SK-N-SH treated with all-trans-retinoic acid at 6 μM for 48 hours (cell line): ENCODE measurements around the gene TM4SF5.

Source experiments
- BACH2 ChIP-seq: fragments of 250-450 bp; sonication (Bioruptor Pico); IDR thresholded peaks from 2 replicates; pipeline ENCODE4 v1.9.0; 2021; ENCODE audit warnings: mild to moderate bottlenecking, borderline replicate concordance
- ESRRG ChIP-seq: fragments of 250-450 bp; sonication (Bioruptor Pico); IDR thresholded peaks from 2 replicates; pipeline ENCODE4 v1.6.1; 2021; ENCODE audit warnings: mild to moderate bottlenecking
- OSR1 ChIP-seq: fragments of 250-450 bp; sonication (Bioruptor Pico); IDR thresholded peaks from 2 replicates; pipeline ENCODE4 v1.8.0; 2022; ENCODE audit warnings: moderate library complexity, mild to moderate bottlenecking, inconsistent platforms
- SNAI2 ChIP-seq: fragments of 250-450 bp; sonication (Bioruptor Pico); IDR thresholded peaks from 2 replicates; pipeline ENCODE4 v1.5.0; 2020; ENCODE audit warnings: mild to moderate bottlenecking, moderate library complexity
- TOX ChIP-seq: fragments of 250-450 bp; sonication (Bioruptor Pico); IDR thresholded peaks from 2 replicates; pipeline ENCODE4 v1.8.0; 2021; ENCODE audit warnings: mild to moderate bottlenecking, moderate library complexity, borderline replicate concordance
- ZFP30 ChIP-seq: fragments of 450-650 bp; formaldehyde crosslinking; IDR thresholded peaks from 2 replicates; pipeline ENCODE4 v1.5.0; 2022; ENCODE audit warnings: mild to moderate bottlenecking, moderate library complexity
- ZNF565 ChIP-seq: fragments of 450-650 bp; formaldehyde crosslinking; conservative IDR thresholded peaks from 2 replicates; pipeline ENCODE4 v1.5.0; 2020; ENCODE audit warnings: low read depth, mild to moderate bottlenecking, moderate library complexity
- ZNF70 ChIP-seq: fragments of 450-650 bp; formaldehyde crosslinking; IDR thresholded peaks from 2 replicates; pipeline ENCODE4 v1.5.0; 2020; ENCODE audit warnings: mild to moderate bottlenecking, moderate library complexity
- TF ChIP-seq, protein P1 (sequence below): fragments of 250-450 bp; sonication (Bioruptor Pico); IDR thresholded peaks from 2 replicates; pipeline ENCODE4 v1.8.0; 2020; ENCODE audit warnings: mild to moderate bottlenecking, moderate library complexity, borderline replicate concordance
- TF ChIP-seq, protein P2 (sequence below): fragments of 250-450 bp; sonication (Bioruptor Pico); IDR thresholded peaks from 2 replicates; pipeline ENCODE4 v1.8.0; 2021; ENCODE audit warnings: low read depth, mild to moderate bottlenecking, moderate library complexity, borderline replicate concordance
- TF ChIP-seq, protein P3 (sequence below): fragments of 250-450 bp; sonication (Bioruptor Pico); IDR thresholded peaks from 2 replicates; pipeline ENCODE4 v1.5.0; 2020; ENCODE audit warnings: mild to moderate bottlenecking, moderate library complexity
- TF ChIP-seq, protein P4 (sequence below): fragments of 250-450 bp; sonication (Bioruptor Pico); IDR thresholded peaks from 2 replicates; pipeline ENCODE4 v1.5.1; 2021; ENCODE audit warnings: mild to moderate bottlenecking, moderate library complexity

DNA sequence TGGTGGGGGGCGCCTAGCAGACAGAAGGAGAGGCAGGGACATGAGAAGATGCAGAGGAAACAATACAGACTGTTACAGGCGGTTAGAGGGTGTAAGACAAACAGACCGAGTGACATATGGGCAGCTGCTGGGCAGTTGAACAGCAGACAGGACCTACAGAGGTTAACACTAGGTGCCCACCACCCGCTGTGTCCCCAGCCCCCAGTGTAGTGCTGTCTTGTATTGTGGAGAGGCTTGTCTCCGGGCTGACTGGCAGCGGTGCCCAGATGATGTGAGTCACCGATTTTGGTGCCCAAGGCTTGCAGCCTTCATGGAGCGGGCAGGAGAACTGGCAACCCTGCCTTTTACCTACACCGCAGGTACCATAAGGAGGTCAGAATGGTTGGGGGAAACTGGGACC is 29.6 kb upstream of the TM4SF5 start:
- TF ChIP-seq, protein P1, sequence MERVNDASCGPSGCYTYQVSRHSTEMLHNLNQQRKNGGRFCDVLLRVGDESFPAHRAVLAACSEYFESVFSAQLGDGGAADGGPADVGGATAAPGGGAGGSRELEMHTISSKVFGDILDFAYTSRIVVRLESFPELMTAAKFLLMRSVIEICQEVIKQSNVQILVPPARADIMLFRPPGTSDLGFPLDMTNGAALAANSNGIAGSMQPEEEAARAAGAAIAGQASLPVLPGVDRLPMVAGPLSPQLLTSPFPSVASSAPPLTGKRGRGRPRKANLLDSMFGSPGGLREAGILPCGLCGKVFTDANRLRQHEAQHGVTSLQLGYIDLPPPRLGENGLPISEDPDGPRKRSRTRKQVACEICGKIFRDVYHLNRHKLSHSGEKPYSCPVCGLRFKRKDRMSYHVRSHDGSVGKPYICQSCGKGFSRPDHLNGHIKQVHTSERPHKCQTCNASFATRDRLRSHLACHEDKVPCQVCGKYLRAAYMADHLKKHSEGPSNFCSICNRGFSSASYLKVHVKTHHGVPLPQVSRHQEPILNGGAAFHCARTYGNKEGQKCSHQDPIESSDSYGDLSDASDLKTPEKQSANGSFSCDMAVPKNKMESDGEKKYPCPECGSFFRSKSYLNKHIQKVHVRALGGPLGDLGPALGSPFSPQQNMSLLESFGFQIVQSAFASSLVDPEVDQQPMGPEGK (CRISPR knock-in tag) = no peak
- TF ChIP-seq TOX (CRISPR knock-in tag) = no peak
- TF ChIP-seq ESRRG (CRISPR knock-in tag) = no peak
- TF ChIP-seq SNAI2 (CRISPR knock-in tag) = no peak
- TF ChIP-seq ZNF70 = no peak
- no peak for TF ChIP-seq ZNF565 (CRISPR knock-in tag)
- TF ChIP-seq, protein P2, sequence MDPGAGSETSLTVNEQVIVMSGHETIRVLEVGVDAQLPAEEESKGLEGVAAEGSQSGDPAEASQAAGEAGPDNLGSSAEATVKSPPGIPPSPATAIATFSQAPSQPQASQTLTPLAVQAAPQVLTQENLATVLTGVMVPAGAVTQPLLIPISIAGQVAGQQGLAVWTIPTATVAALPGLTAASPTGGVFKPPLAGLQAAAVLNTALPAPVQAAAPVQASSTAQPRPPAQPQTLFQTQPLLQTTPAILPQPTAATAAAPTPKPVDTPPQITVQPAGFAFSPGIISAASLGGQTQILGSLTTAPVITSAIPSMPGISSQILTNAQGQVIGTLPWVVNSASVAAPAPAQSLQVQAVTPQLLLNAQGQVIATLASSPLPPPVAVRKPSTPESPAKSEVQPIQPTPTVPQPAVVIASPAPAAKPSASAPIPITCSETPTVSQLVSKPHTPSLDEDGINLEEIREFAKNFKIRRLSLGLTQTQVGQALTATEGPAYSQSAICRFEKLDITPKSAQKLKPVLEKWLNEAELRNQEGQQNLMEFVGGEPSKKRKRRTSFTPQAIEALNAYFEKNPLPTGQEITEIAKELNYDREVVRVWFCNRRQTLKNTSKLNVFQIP (CRISPR knock-in tag) = no peak
- no peak for TF ChIP-seq BACH2 (CRISPR knock-in tag)
- TF ChIP-seq, protein P3, sequence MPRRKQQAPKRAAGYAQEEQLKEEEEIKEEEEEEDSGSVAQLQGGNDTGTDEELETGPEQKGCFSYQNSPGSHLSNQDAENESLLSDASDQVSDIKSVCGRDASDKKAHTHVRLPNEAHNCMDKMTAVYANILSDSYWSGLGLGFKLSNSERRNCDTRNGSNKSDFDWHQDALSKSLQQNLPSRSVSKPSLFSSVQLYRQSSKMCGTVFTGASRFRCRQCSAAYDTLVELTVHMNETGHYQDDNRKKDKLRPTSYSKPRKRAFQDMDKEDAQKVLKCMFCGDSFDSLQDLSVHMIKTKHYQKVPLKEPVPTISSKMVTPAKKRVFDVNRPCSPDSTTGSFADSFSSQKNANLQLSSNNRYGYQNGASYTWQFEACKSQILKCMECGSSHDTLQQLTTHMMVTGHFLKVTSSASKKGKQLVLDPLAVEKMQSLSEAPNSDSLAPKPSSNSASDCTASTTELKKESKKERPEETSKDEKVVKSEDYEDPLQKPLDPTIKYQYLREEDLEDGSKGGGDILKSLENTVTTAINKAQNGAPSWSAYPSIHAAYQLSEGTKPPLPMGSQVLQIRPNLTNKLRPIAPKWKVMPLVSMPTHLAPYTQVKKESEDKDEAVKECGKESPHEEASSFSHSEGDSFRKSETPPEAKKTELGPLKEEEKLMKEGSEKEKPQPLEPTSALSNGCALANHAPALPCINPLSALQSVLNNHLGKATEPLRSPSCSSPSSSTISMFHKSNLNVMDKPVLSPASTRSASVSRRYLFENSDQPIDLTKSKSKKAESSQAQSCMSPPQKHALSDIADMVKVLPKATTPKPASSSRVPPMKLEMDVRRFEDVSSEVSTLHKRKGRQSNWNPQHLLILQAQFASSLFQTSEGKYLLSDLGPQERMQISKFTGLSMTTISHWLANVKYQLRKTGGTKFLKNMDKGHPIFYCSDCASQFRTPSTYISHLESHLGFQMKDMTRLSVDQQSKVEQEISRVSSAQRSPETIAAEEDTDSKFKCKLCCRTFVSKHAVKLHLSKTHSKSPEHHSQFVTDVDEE (CRISPR knock-in tag) = no peak
- TF ChIP-seq ZFP30 (CRISPR knock-in tag) = no peak
- no peak for TF ChIP-seq OSR1
- TF ChIP-seq, protein P4, sequence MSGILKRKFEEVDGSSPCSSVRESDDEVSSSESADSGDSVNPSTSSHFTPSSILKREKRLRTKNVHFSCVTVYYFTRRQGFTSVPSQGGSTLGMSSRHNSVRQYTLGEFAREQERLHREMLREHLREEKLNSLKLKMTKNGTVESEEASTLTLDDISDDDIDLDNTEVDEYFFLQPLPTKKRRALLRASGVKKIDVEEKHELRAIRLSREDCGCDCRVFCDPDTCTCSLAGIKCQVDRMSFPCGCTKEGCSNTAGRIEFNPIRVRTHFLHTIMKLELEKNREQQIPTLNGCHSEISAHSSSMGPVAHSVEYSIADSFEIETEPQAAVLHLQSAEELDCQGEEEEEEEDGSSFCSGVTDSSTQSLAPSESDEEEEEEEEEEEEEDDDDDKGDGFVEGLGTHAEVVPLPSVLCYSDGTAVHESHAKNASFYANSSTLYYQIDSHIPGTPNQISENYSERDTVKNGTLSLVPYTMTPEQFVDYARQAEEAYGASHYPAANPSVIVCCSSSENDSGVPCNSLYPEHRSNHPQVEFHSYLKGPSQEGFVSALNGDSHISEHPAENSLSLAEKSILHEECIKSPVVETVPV = no peak
